Colonic mucosa (tissue), 4 donors: ENCODE measurements around the gene ERVK3-1. TPM values are rescaled to one million over a fixed set of nuclear protein-coding genes. Genes with fewer than 3 reads are reported as not detected.

ENCODE experiments used
- DNase-seq: peaks from one replicate; pipeline ENCODE4 v3.0.0-alpha.2; 2020
- H3K27ac ChIP-seq: fragments of 200-600 bp; one replicate; pipeline ENCODE4 v1.8.0; 2021
- H3K27me3 ChIP-seq: fragments of 200-600 bp; one replicate; pipeline ENCODE4 v1.8.0; 2021
- H3K36me3 ChIP-seq: fragments of 200-600 bp; one replicate; pipeline ENCODE4 v1.8.0; 2021
- H3K4me1 ChIP-seq: fragments of 200-600 bp; one replicate; pipeline ENCODE4 v1.8.0; 2021; ENCODE audit warnings: mild to moderate bottlenecking
- H3K4me3 ChIP-seq: fragments of 200-600 bp; one replicate; pipeline ENCODE4 v1.8.0; 2021
- H3K9ac ChIP-seq, 2 donors: one replicate each; pipeline ENCODE4 v1.7.0; 2013; ENCODE audit warnings: control low read depth in 2 of 2, low read depth in 2 of 2, low read length in 2 of 2
- H3K9me3 ChIP-seq: fragments of 200-600 bp; one replicate; pipeline ENCODE4 v1.8.0; 2021
- CTCF ChIP-seq: fragments of 200-600 bp; IDR thresholded peaks from one replicate; pipeline ENCODE4 v1.8.0; 2022; ENCODE audit warnings: antibody characterized with exemption, mild to moderate bottlenecking
- intact Hi-C: fragments of 100-400 bp; cut with DNase I; formaldehyde crosslinking; loops from one replicate; pipeline ENCODE4 v1.14.1; 2022
- total RNA-seq, 2 donors: library from RNA; stranded (reverse); fragmentation: NEBNext Ultra II Directional in 1 of 2; extraction: Animal tissue kit (Norgen Biotek cat#: 25700) in 1 of 2; gene quantifications; one replicate each; pipeline ENCODE4 v1.2.1, GENCODE V29; 2021
- donor health status: healthy.
- donor health status: DM: no; HTN: no; CAD: no.
- donor health status: DM: no; HTN: no; CAD: no.

The ERVK3-1 gene
- total RNA-seq, 2 donors from 2014 or later, result 21.6 to 25.0 TPM

GRCh38 chr19:58335630-58336029 lies 30.5 kb downstream of the ERVK3-1 start:
- Histone ChIP-seq H3K4me3 (no peak overlapping the region), H3K27ac (no peak overlapping the region), H3K9me3 (no peaks in the 10 kb centered on the region), H3K4me1 (no peaks in the 10 kb centered on the region), H3K36me3 (no peaks in the 10 kb centered on the region), H3K27me3 (no peaks in the 10 kb centered on the region), H3K9ac (no peak overlapping the region)
- intact Hi-C loops, result no loop called here
- no peak for DNase-seq
- no peak for TF ChIP-seq CTCF

- H3K27ac ChIP-seq, result no peak overlapping the region
- H3K36me3 ChIP-seq, result no peaks in the 10 kb centered on the region
- H3K27me3 ChIP-seq, result no peaks in the 10 kb centered on the region
- H3K4me3 ChIP-seq, result no peak overlapping the region
- H3K4me1 ChIP-seq, result no peaks in the 10 kb centered on the region
- H3K9ac ChIP-seq, result no peak overlapping the region
- no peak for TF ChIP-seq CTCF
- no peak for DNase-seq
- intact Hi-C loops, result no loop called here
- no peaks in the 10 kb centered on the region for H3K9me3 ChIP-seq
Observed at GRCh38 chr19:58336216-58336615, 31.0 kb downstream of the ERVK3-1 start.

GRCh38 chr19:58336820-58337219 lies 31.6 kb downstream of the ERVK3-1 start:
- H3K27ac ChIP-seq, result no peak overlapping the region
- H3K9ac ChIP-seq, result no peak overlapping the region
- no peaks in the 10 kb centered on the region for H3K4me1 ChIP-seq
- DNase-seq, result no peak
- no peak for TF ChIP-seq CTCF
- H3K36me3 ChIP-seq, result no peaks in the 10 kb centered on the region
- H3K4me3 ChIP-seq, result no peak overlapping the region
- intact Hi-C loops, result no loop called here
- no peaks in the 10 kb centered on the region for H3K9me3 ChIP-seq
- no peaks in the 10 kb centered on the region for H3K27me3 ChIP-seq

GRCh38 chr19:58338336-58338735 lies 33.2 kb downstream of the ERVK3-1 start:
- Histone ChIP-seq H3K4me1 (no peaks in the 10 kb centered on the region), H3K4me3 (no peak overlapping the region), H3K27ac (no peak overlapping the region), H3K36me3 (no peaks in the 10 kb centered on the region), H3K9ac (no peak overlapping the region), H3K9me3 (no peaks in the 10 kb centered on the region), H3K27me3 (no peaks in the 10 kb centered on the region)
- TF ChIP-seq CTCF, result no peak
- intact Hi-C loops, result no loop called here
- DNase-seq, result no peak

GRCh38 chr19:58338825-58339558 lies 33.8 kb downstream of the ERVK3-1 start:
- no peak overlapping the region for H3K27ac ChIP-seq
- no peak for DNase-seq
- no peaks in the 10 kb centered on the region for H3K4me1 ChIP-seq
- H3K27me3 ChIP-seq, result no peaks in the 10 kb centered on the region
- H3K4me3 ChIP-seq, result no peak overlapping the region
- H3K9ac ChIP-seq, result no peak overlapping the region
- H3K36me3 ChIP-seq, result no peaks in the 10 kb centered on the region
- intact Hi-C loops, result no loop called here
- TF ChIP-seq CTCF, result no peak
- no peaks in the 10 kb centered on the region for H3K9me3 ChIP-seq
